PC-9 (cell line): ENCODE measurements around the gene LHFPL2. TPM values are rescaled to one million over a fixed set of nuclear protein-coding genes. Genes with fewer than 3 reads are reported as not detected.

ENCODE experiments used
- BruUV-seq: library from RNA; stranded (reverse); fragments of 400-500 nt; replicated peaks from 2 replicates; lab custom pipeline; 2021; lab: Mats Ljungman, UMichigan
- CTCF ChIA-PET: fragments of 300-600 bp; sonication (Branson Sonifier 250); formaldehyde crosslinking; loops from one replicate; lab custom pipeline; 2022; ENCODE audit warnings: antibody characterized with exemption; lab: Charles Lee
- POLR2A ChIA-PET: fragments of 300-600 bp; sonication (Branson Sonifier 250); formaldehyde crosslinking; loops from one replicate; lab custom pipeline; 2022; ENCODE audit warnings: antibody characterized with exemption; ENCODE audit not compliant: unreplicated experiment; lab: Charles Lee
- DNase-seq, 2 experiments: peaks; one replicate each; pipeline versions ENCODE4 v3.0.0 to v3.0.0-alpha.2; 2015 to 2022; ENCODE audit warnings: mixed read lengths in 1 of 2
- H2AFZ ChIP-seq: fragments of 200-600 bp; sonication (generic); 2 replicates; pipeline ENCODE4 v1.8.1; 2017; ENCODE audit warnings: antibody characterized with exemption
- H3F3A ChIP-seq: fragments of 200-600 bp; sonication (generic); 2 replicates; pipeline ENCODE4 v1.8.1; 2017; ENCODE audit warnings: antibody characterized with exemption, mild to moderate bottlenecking, low read depth; ENCODE audit not compliant: insufficient read depth
- H3K27ac ChIP-seq: fragments of 200-600 bp; sonication (generic); 2 replicates; pipeline ENCODE4 v1.6.1; 2016; ENCODE audit warnings: mixed run types
- H3K27me3 ChIP-seq: fragments of 200-600 bp; sonication (generic); 2 replicates; pipeline ENCODE4 v1.6.1; 2016; ENCODE audit warnings: low read depth, mixed run types; ENCODE audit not compliant: insufficient read depth
- H3K36me3 ChIP-seq: fragments of 200-600 bp; sonication (generic); 2 replicates; pipeline ENCODE4 v1.6.1; 2016; ENCODE audit warnings: low read depth, mixed run types
- H3K4me1 ChIP-seq: fragments of 200-600 bp; sonication (generic); replicated peaks from 2 replicates; pipeline ENCODE4 v1.6.1; 2016; ENCODE audit warnings: mixed run types; ENCODE audit not compliant: insufficient read depth
- H3K4me2 ChIP-seq: fragments of 200-600 bp; sonication (generic); 2 replicates; pipeline ENCODE4 v1.6.1; 2017; ENCODE audit warnings: mixed run types
- H3K4me3 ChIP-seq: fragments of 200-600 bp; sonication (generic); 2 replicates; pipeline ENCODE4 v1.6.1; 2016; ENCODE audit warnings: mixed run types
- H3K79me2 ChIP-seq: fragments of 200-600 bp; sonication (generic); 2 replicates; pipeline ENCODE4 v1.6.1; 2017; ENCODE audit warnings: low read depth, mixed run types
- H3K9me2 ChIP-seq: fragments of 200-600 bp; sonication (generic); 2 replicates; pipeline ENCODE4 v1.8.1; 2017; ENCODE audit warnings: mild to moderate bottlenecking; ENCODE audit not compliant: insufficient read depth
- H3K9me3 ChIP-seq: fragments of 200-600 bp; sonication (generic); 2 replicates; pipeline ENCODE4 v1.8.1; 2016; ENCODE audit warnings: low read depth; ENCODE audit not compliant: insufficient read depth
- H4K20me1 ChIP-seq: fragments of 200-600 bp; sonication (generic); 2 replicates; pipeline ENCODE4 v1.8.1; 2017; ENCODE audit not compliant: insufficient read depth
- EZH2 ChIP-seq: fragments of 200-600 bp; sonication (generic); IDR thresholded peaks from 2 replicates; pipeline ENCODE4 v1.8.0; 2017; ENCODE audit warnings: antibody characterized with exemption, low read depth
- intact Hi-C: fragments of 100-400 bp; cut with micrococcal nuclease; formaldehyde crosslinking; loops from one replicate; pipeline ENCODE4 v1.10.0; 2022; ENCODE audit not compliant: unreplicated experiment
- total RNA-seq: library from RNA; stranded (reverse); gene quantifications from 2 replicates; pipeline ENCODE4 v1.2.3, GENCODE V29; 2021
- TF ChIP-seq, protein P1 (sequence below): fragments of 200-600 bp; sonication (generic); conservative IDR thresholded peaks from 2 replicates; pipeline ENCODE4 v1.6.1; 2017; ENCODE audit warnings: mixed run types, antibody characterized with exemption, mild to moderate bottlenecking, moderate library complexity

Gene LHFPL2
- total RNA-seq, 1 experiment from 2014 or later, result 10.1 TPM

DNA sequence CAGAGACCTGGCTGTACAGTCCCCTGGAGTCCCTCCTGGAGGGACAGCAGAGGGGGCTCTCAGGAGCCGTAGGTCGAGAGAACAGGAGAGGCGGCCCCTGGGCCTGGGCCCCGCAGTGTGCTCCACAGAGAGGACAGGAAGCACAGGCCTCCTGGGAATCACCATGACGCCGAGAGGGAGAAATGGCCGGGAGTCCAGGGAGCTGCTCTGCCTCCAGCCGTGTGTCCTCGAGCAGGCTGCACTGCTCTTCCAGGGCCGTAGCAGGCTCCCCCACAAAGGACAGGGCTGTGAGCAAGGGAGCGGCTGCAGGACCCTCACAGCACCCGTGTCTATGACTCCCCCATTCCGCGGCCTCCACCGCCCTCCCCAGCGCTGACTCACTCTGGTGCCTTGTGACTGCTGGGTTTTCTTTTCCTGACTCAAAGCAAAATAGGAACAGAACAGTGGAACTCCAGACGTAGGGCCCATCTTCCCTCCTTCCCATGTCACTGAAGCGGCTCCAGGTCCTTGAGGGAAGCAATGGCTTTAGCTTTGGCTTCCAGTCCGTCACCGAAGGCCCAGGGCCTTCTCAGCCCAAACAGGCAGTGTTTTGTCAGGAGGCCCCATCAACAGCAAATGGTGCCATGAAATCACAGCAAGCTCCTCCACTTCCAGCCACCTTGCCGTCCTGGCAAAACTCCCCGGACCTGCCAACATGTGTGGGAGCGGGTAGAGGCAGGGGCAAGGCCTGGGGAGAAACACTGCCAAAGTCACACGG lies 114.2 kb downstream of the LHFPL2 start:
- intact Hi-C loops, result loop anchor here (5.0 kb wide), 1 partner anchor 42 kb away; no protein-coding TSS in a partner anchor
- BruUV-seq, result no TSS peak
- no peaks in the 10 kb centered on the region for H4K20me1 ChIP-seq

DNA sequence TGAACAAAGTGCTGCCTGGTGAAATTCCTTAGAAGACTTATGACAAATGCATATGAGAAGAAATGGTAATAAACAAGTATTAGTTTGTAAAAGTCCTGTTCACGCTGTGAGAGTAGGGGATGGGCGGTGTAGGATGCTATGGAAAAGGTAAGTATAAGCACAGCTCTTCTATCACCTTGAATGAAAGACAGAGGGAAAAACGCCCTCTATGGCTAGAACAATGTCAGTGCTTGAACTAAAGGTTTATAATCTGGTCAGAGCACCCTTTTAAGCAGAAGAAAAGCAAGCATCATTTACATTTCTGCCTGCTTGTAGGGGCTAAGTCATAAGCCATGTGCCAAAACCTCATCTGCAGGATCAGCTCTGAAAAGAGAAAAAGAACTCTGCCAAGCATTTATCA lies 115.2 kb downstream of the LHFPL2 start:
- no peaks in the 10 kb centered on the region for H3K36me3 ChIP-seq
- no peaks in the 10 kb centered on the region for H3K27me3 ChIP-seq
- no peak overlapping the region for H3K4me2 ChIP-seq
- ChIA-PET CTCF (interaction anchor here (0.6 to 1.5 kb wide), 3 partner anchors 15 to 1660 kb away, joined by 3 to 7 read pairs (median 4); no protein-coding TSS in a partner anchor), POLR2A (interaction anchor here (0.6 kb wide), 1 partner anchor 191 kb away, joined by 3 read pairs; no protein-coding TSS in a partner anchor)
- BruUV-seq, result no TSS peak
- H3K79me2 ChIP-seq, result 0 out of 2 replicates have a peak, but pooled peaks cover 8% of the 10 kb centered on the region
- no peak for DNase-seq
- no peaks in the 10 kb centered on the region for H3K9me3 ChIP-seq
- H3K4me1 ChIP-seq, result peaks cover 27% of the 10 kb centered on the region
- TF ChIP-seq, protein P1, sequence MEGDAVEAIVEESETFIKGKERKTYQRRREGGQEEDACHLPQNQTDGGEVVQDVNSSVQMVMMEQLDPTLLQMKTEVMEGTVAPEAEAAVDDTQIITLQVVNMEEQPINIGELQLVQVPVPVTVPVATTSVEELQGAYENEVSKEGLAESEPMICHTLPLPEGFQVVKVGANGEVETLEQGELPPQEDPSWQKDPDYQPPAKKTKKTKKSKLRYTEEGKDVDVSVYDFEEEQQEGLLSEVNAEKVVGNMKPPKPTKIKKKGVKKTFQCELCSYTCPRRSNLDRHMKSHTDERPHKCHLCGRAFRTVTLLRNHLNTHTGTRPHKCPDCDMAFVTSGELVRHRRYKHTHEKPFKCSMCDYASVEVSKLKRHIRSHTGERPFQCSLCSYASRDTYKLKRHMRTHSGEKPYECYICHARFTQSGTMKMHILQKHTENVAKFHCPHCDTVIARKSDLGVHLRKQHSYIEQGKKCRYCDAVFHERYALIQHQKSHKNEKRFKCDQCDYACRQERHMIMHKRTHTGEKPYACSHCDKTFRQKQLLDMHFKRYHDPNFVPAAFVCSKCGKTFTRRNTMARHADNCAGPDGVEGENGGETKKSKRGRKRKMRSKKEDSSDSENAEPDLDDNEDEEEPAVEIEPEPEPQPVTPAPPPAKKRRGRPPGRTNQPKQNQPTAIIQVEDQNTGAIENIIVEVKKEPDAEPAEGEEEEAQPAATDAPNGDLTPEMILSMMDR, result peak; percentile 62
- no peak for TF ChIP-seq EZH2
- H2AFZ ChIP-seq, result no peak overlapping the region
- no peak overlapping the region for H3K4me3 ChIP-seq
- no peak overlapping the region for H3K27ac ChIP-seq
- H3F3A ChIP-seq, result peaks cover 25% of the 10 kb centered on the region
- H4K20me1 ChIP-seq, result no peaks in the 10 kb centered on the region
- no peaks in the 10 kb centered on the region for H3K9me2 ChIP-seq
- intact Hi-C loops, result loop anchor here (2.0 to 5.0 kb wide), 2 partner anchors 41 to 61 kb away; no protein-coding TSS in a partner anchor

More for the DNA sequence above, 114.2 kb downstream of the LHFPL2 start:
- Histone ChIP-seq H3K36me3 (no peaks in the 10 kb centered on the region), H3K79me2 (0 out of 2 replicates have a peak, but pooled peaks cover 4% of the 10 kb centered on the region), H3K4me2 (no peak overlapping the region), H3F3A (peaks cover 15% of the 10 kb centered on the region), H2AFZ (no peak overlapping the region), H3K9me2 (no peaks in the 10 kb centered on the region), H3K4me3 (no peak overlapping the region), H3K27me3 (no peaks in the 10 kb centered on the region), H3K4me1 (peaks cover 17% of the 10 kb centered on the region), H3K27ac (no peak overlapping the region), H3K9me3 (no peaks in the 10 kb centered on the region)
- ChIA-PET CTCF (no interaction called here), POLR2A (interaction anchor here (0.6 kb wide), 1 partner anchor 93 kb away, joined by 4 read pairs; no protein-coding TSS in a partner anchor)
- TF ChIP-seq EZH2, result no peak
- TF ChIP-seq, protein P1, result no peak
- DNase-seq, result no peak

DNA sequence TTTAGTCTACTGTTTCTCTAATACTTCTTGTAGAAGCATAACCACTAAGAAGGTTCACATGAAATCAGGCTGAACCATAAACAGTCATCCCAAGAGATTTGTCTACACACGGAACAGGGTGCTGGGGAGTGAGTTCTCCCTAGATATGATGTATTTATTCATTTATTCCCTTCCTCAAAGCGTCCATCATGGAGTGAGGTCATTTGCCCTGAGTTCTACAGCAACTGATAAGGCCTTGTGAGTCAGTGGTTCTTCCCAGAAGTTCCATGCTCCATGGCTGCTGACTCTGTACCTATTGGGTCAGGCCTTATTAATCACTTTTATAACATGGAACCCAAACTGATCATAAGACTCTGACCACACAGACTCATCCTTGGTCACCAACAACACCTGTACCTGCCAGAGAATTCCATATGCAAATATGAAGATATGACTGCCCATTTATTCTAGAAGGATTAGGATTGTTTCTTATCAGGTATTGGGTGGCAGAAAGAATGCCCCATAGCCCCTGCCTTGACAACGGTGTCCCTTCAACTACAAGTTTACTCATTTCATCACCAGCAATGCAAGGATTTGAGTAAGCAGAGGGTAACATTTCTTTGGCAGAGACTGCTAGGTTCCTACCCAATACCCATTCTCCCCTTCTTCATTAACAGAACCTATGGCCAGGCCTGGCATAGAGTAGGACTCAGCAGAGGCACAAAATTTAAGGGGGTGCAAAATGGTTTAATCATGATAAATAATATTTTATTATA lies 118.1 kb downstream of the LHFPL2 start:
- TF ChIP-seq, protein P1, result no peak
- TF ChIP-seq EZH2, result no peak
- POLR2A ChIA-PET, result no interaction called here
- Histone ChIP-seq H3K27ac (peak overlapping the region; percentile 86), H3K4me1 (peaks cover 46% of the 10 kb centered on the region), H3K79me2 (peaks cover 28% of the 10 kb centered on the region; the same call in 1 of the 2 replicates), H3K9me2 (no peaks in the 10 kb centered on the region), H3K9me3 (no peaks in the 10 kb centered on the region), H3K4me2 (peak overlapping the region; percentile 32), H3F3A (peaks cover 25% of the 10 kb centered on the region), H2AFZ (no peak overlapping the region), H3K36me3 (no peaks in the 10 kb centered on the region), H3K27me3 (no peaks in the 10 kb centered on the region), H4K20me1 (no peaks in the 10 kb centered on the region), H3K4me3 (no peak overlapping the region)
- CTCF ChIA-PET, result no interaction called here
- no TSS peak for BruUV-seq
- intact Hi-C loops, result loop anchor here (5.0 kb wide), 1 partner anchor 38 kb away; no protein-coding TSS in a partner anchor
- DNase-seq, result peak in 1 of 2 experiments; percentile 77
